ENCODE measurements around the gene NDFIP1.

DNA sequence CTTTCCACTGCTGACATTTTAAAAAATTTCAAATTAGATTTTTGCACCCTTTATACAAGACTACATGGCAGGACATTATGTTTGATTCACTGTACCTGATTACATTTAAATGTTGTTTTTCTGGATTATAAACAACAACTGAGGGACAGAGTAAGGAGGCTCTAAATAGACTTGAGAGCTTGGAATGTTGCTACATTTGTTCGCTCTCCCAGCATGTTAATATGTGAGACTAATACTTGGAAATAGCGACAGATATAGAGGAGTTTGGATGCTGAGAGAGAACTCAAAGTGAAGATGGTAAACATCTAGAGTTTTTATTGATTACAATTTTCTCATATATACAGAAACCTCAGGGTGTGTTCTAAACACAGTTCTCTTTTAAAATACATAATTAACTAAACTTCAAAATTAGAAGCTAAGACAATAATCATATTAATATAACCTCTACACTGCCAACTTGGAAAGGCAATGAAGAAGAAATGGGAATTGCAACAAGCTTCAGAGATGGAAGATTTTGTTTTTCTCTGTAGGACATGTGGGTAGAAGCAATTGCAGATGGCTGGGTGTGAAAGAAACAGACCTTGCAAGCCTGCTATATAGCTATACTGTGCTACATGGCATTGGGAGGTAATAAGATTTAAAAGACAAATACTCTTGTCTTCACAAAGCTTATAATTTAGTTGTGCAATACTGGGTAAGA is 1.4 kb upstream of the NDFIP1 start:
- no peak for TF ChIP-seq CTCF (IDR thresholded peaks at IDR 0.05; ENCODE audit: poor library complexity)
- TF ChIP-seq EZH2phosphoT487 (IDR thresholded peaks at IDR 0.05; ENCODE audit: low read depth, severe bottlenecking, unreplicated experiment) = no peak
- no peak for TF ChIP-seq EZH2 (IDR thresholded peaks at IDR 0.05; ENCODE audit: borderline replicate concordance)
